ENCODE results near the gene KMT5C. TPM values are rescaled to one million over a fixed set of nuclear protein-coding genes. Genes with fewer than 3 reads are reported as not detected.

KMT5C gene
- total RNA-seq, 1 donor from 2014 or later: 32.9 TPM

GRCh38 chr19:55391191-55391670 lies 51.6 kb downstream of the KMT5C start:
- no peaks in the 10 kb centered on the region for H3K9me3 Mint-ChIP-seq
- no peaks in the 10 kb centered on the region for H3K27me3 Mint-ChIP-seq
- peaks cover 9% of the 10 kb centered on the region for H3K36me3 Mint-ChIP-seq
- TF ChIP-seq CTCF (conservative IDR thresholded peaks at IDR 0.05): no peak
- H3K4me1 Mint-ChIP-seq (ENCODE audit: unreplicated experiment): peaks cover 36% of the 10 kb centered on the region
- no peak overlapping the region for H3K4me3 Mint-ChIP-seq
- H3K27ac Mint-ChIP-seq: no peak overlapping the region
- no peak for DNase-seq (ENCODE audit: extremely low spot score, unreplicated experiment)

- H3K27ac Mint-ChIP-seq: no peak overlapping the region
- no peak for TF ChIP-seq CTCF (conservative IDR thresholded peaks at IDR 0.05)
- H3K4me1 Mint-ChIP-seq (ENCODE audit: unreplicated experiment): peaks cover 28% of the 10 kb centered on the region
- DNase-seq (ENCODE audit: extremely low spot score, unreplicated experiment): no peak
- H3K27me3 Mint-ChIP-seq: no peaks in the 10 kb centered on the region
- H3K9me3 Mint-ChIP-seq: no peaks in the 10 kb centered on the region
- peak overlapping the region; percentile 17 for H3K4me3 Mint-ChIP-seq
- H3K36me3 Mint-ChIP-seq: peaks cover 3% of the 10 kb centered on the region
These were observed 52.3 kb downstream of the KMT5C start for GRCh38 chr19:55391702-55392615.

GRCh38 chr19:55392820-55393761 lies 53.4 kb downstream of the KMT5C start:
- Mint-ChIP-seq H3K9me3 (no peaks in the 10 kb centered on the region), H3K4me3 (no peak overlapping the region), H3K27ac (peak overlapping the region; percentile 48), H3K36me3 (peaks cover 3% of the 10 kb centered on the region), H3K27me3 (no peaks in the 10 kb centered on the region), H3K4me1 (ENCODE audit: unreplicated experiment) (peaks cover 22% of the 10 kb centered on the region)
- no peak for DNase-seq (ENCODE audit: extremely low spot score, unreplicated experiment)
- no peak for TF ChIP-seq CTCF (conservative IDR thresholded peaks at IDR 0.05)

Other genes with a start within 250 kb of the KMT5C start
- gene PPP1R12C, start 222.2 kb upstream of the KMT5C start, total RNA-seq (ENCODE audit: low replicate concordance): 102 and 113 TPM in 2 replicates
- 27.6 and 83.1 TPM in 2 replicates for gene TNNT1, start 190.7 kb upstream of the KMT5C start, total RNA-seq (ENCODE audit: low replicate concordance)
- gene TNNI3, start 182.1 kb upstream of the KMT5C start, total RNA-seq (ENCODE audit: low replicate concordance): 2.1 and 4.3 TPM in 2 replicates
- gene DNAAF3, start 173.3 kb upstream of the KMT5C start, total RNA-seq (ENCODE audit: low replicate concordance): 5.9 and 12.2 TPM in 2 replicates
- gene SYT5, start 159.6 kb upstream of the KMT5C start, total RNA-seq (ENCODE audit: low replicate concordance): 5.0 and 9.1 TPM in 2 replicates
- 3.9 and 4.3 TPM in 2 replicates for gene PTPRH, start 130.4 kb upstream of the KMT5C start, total RNA-seq (ENCODE audit: low replicate concordance)
- 14.4 and 19.0 TPM in 2 replicates for gene TMEM86B, start 111.1 kb upstream of the KMT5C start, total RNA-seq (ENCODE audit: low replicate concordance)
- 71.5 and 72.3 TPM in 2 replicates for gene PPP6R1, start 80.9 kb upstream of the KMT5C start, total RNA-seq (ENCODE audit: low replicate concordance)
- gene HSPBP1, start 59.8 kb upstream of the KMT5C start, total RNA-seq (ENCODE audit: low replicate concordance): 37.8 and 50.7 TPM in 2 replicates
- gene BRSK1, start 55.9 kb upstream of the KMT5C start, total RNA-seq (ENCODE audit: low replicate concordance): 9.8 and 32.3 TPM in 2 replicates
- gene TMEM150B, start 14.5 kb upstream of the KMT5C start, total RNA-seq (ENCODE audit: low replicate concordance): 1.2 and 1.6 TPM in 2 replicates
- 0.33 and 0.87 TPM in 2 replicates for gene COX6B2, start 14.8 kb downstream of the KMT5C start, total RNA-seq (ENCODE audit: low replicate concordance)
- gene GARIN5B, start 23.4 kb downstream of the KMT5C start, total RNA-seq (ENCODE audit: low replicate concordance): not detected in 2 replicates
- gene IL11, start 30.6 kb downstream of the KMT5C start, total RNA-seq (ENCODE audit: low replicate concordance): 0.46 and 0.48 TPM in 2 replicates
- gene TMEM190, start 37.0 kb downstream of the KMT5C start, total RNA-seq (ENCODE audit: low replicate concordance): 2.6 and 2.8 TPM in 2 replicates
- gene TMEM238, start 44.4 kb downstream of the KMT5C start, total RNA-seq (ENCODE audit: low replicate concordance): 8.1 and 14.0 TPM in 2 replicates
- gene RPL28, start 46.1 kb downstream of the KMT5C start, total RNA-seq (ENCODE audit: low replicate concordance): 1,799 and 2,072 TPM in 2 replicates
- 40.7 and 91.3 TPM in 2 replicates for gene UBE2S, start 67.9 kb downstream of the KMT5C start, total RNA-seq (ENCODE audit: low replicate concordance)
- 0.05 and 0.22 TPM in 2 replicates for gene SHISA7, start 103.4 kb downstream of the KMT5C start, total RNA-seq (ENCODE audit: low replicate concordance)
- 44.2 and 47.5 TPM in 2 replicates for gene ISOC2, start 121.8 kb downstream of the KMT5C start, total RNA-seq (ENCODE audit: low replicate concordance)
- gene C19orf85, start 124.9 kb downstream of the KMT5C start, total RNA-seq (ENCODE audit: low replicate concordance): not detected in 2 replicates
- gene ZNF628, start 136.7 kb downstream of the KMT5C start, total RNA-seq (ENCODE audit: low replicate concordance): 10.3 and 13.2 TPM in 2 replicates
- gene NAT14, start 145.3 kb downstream of the KMT5C start, total RNA-seq (ENCODE audit: low replicate concordance): 46.5 and 64.3 TPM in 2 replicates
- gene SSC5D, start 148.6 kb downstream of the KMT5C start, total RNA-seq (ENCODE audit: low replicate concordance): 0.83 and 1.5 TPM in 2 replicates
- gene SBK2, start 197.3 kb downstream of the KMT5C start, total RNA-seq (ENCODE audit: low replicate concordance): 0.75 TPM in 1 of 2 replicates, not detected in the other
- 0.24 and 0.36 TPM in 2 replicates for gene SBK3, start 205.7 kb downstream of the KMT5C start, total RNA-seq (ENCODE audit: low replicate concordance)
- 21.1 and 23.9 TPM in 2 replicates for gene ZNF579, start 241.0 kb downstream of the KMT5C start, total RNA-seq (ENCODE audit: low replicate concordance)

Measured in type B pancreatic cell (in vitro differentiated cells).